H1 (cell line): ENCODE data around the gene RAP2B. TPM values are rescaled to one million over a fixed set of nuclear protein-coding genes. Genes with fewer than 3 reads are reported as not detected.

ENCODE experiments used
- CTCF ChIA-PET: fragments of 300-600 bp; sonication (Branson Sonifier 250); formaldehyde crosslinking; loops from one replicate; lab custom pipeline; 2021; ENCODE audit not compliant: partially characterized antibody; lab: Charles Lee
- POLR2A ChIA-PET: fragments of 300-600 bp; sonication (Branson Sonifier 250); formaldehyde crosslinking; loops from one replicate; lab custom pipeline; 2021; ENCODE audit warnings: inconsistent platforms; ENCODE audit not compliant: partially characterized antibody; lab: Charles Lee
- DNase-seq, 2 experiments: peaks; one replicate each; pipeline versions ENCODE4 v3.0.0 to v3.0.0-alpha.2; 2010 to 2022; ENCODE audit warnings: low spot score in 2 of 2, low read depth in 1 of 2, mixed read lengths in 1 of 2
- FAIRE-seq: peaks from 2 replicates; lab custom pipeline; 2011; peaks lifted over from hg19 to GRCh38; lab: Jason Lieb, UNC
- H2AFZ ChIP-seq: 2 replicates; pipeline ENCODE4 v1.8.1; 2012; ENCODE audit warnings: low read length, inconsistent platforms
- H2AK5ac ChIP-seq: 2 replicates; pipeline ENCODE4 v1.6.1; 2013; ENCODE audit warnings: low read depth, low read length
- H2BK120ac ChIP-seq: replicated peaks from 2 replicates; pipeline ENCODE3; 2013; ENCODE audit warnings: low read depth, low read length, inconsistent platforms
- H2BK12ac ChIP-seq: 2 replicates; pipeline ENCODE4 v1.6.1; 2013; ENCODE audit warnings: low read depth, low read length
- H2BK15ac ChIP-seq: 2 replicates; pipeline ENCODE4 v1.6.1; 2013; ENCODE audit warnings: low read length
- H2BK20ac ChIP-seq: 2 replicates; pipeline ENCODE4 v1.6.1; 2013; ENCODE audit warnings: low read length
- H2BK5ac ChIP-seq: 2 replicates; pipeline ENCODE4 v1.6.1; 2013; ENCODE audit warnings: low read depth, low read length
- H3K14ac ChIP-seq: 2 replicates; pipeline ENCODE4 v1.6.1; 2013; ENCODE audit warnings: inconsistent platforms; ENCODE audit not compliant: insufficient read length
- H3K18ac ChIP-seq: 2 replicates; pipeline ENCODE4 v1.6.1; 2013; ENCODE audit warnings: low read length; ENCODE audit errors: extremely low read depth
- H3K23ac ChIP-seq: 2 replicates; pipeline ENCODE4 v1.6.1; 2013; ENCODE audit warnings: inconsistent platforms; ENCODE audit not compliant: insufficient read length
- H3K23me2 ChIP-seq: 2 replicates; pipeline ENCODE4 v1.6.1; 2013; ENCODE audit warnings: low read depth, low read length
- H3K27ac ChIP-seq: 2 replicates; pipeline ENCODE4 v1.6.1; 2011; ENCODE audit warnings: low read depth, low read length, inconsistent platforms
- H3K27me3 ChIP-seq, 4 experiments: replicated peaks in 1 of 4; 1 replicate in 1 of 4; 2 replicates in 3 of 4; pipeline versions ENCODE4 v1.6.1 to v1.8.1; 2011 to 2013; ENCODE audit warnings: low read length in 3 of 4, mild to moderate bottlenecking in 3 of 4, inconsistent platforms in 2 of 4, mixed read lengths in 2 of 4, moderate library complexity in 1 of 4; ENCODE audit not compliant: control insufficient read depth in 3 of 4, insufficient read depth in 3 of 4; ENCODE audit errors: extremely low read depth in 1 of 4
- H3K36me3 ChIP-seq, 4 experiments: 2 replicates each; pipeline versions ENCODE4 v1.6.1 to v1.8.1; 2011 to 2013; ENCODE audit warnings: mild to moderate bottlenecking in 4 of 4, low read length in 3 of 4, moderate library complexity in 2 of 4, control low read depth in 1 of 4, inconsistent platforms in 1 of 4; ENCODE audit not compliant: insufficient read depth in 4 of 4, control insufficient read depth in 2 of 4
- H3K4ac ChIP-seq: replicated peaks from 2 replicates; pipeline ENCODE3; 2013; ENCODE audit warnings: low read length, low read depth, mixed read lengths, inconsistent platforms; ENCODE audit not compliant: insufficient read length
- H3K4me1 ChIP-seq, 4 experiments: replicated peaks in 1 of 4; 1 replicate in 1 of 4; 2 replicates in 3 of 4; pipeline versions ENCODE4 v1.6.1 to v1.8.1; 2011 to 2013; ENCODE audit warnings: low read length in 3 of 4, inconsistent platforms in 2 of 4, mixed read lengths in 1 of 4; ENCODE audit not compliant: insufficient read depth in 4 of 4, control insufficient read depth in 3 of 4
- H3K4me2 ChIP-seq, 2 experiments: 2 replicates each; pipeline versions ENCODE4 v1.6.1 to v1.8.1; 2011 to 2013; ENCODE audit warnings: low read depth in 2 of 2, low read length in 2 of 2, control low read depth in 1 of 2, inconsistent platforms in 1 of 2, mild to moderate bottlenecking in 1 of 2; ENCODE audit not compliant: insufficient read depth in 1 of 2
- H3K4me3 ChIP-seq, 4 experiments: fragments of 200-600, 300-600 bp in 1 of 4; sonication (generic), shearing (Covaris generic), sonication (Bioruptor Twin) in 1 of 4; 2 replicates each; pipeline versions ENCODE4 v1.5.1 to v1.8.1; 2011 to 2016; ENCODE audit warnings: low read length in 4 of 4, low read depth in 3 of 4, control low read depth in 2 of 4, inconsistent platforms in 2 of 4, mild to moderate bottlenecking in 2 of 4, mixed read lengths in 1 of 4, moderate library complexity in 1 of 4; ENCODE audit not compliant: insufficient read depth in 2 of 4; ENCODE audit errors: extremely low read depth in 1 of 4
- H3K56ac ChIP-seq: replicated peaks from 2 replicates; pipeline ENCODE3; 2013; ENCODE audit warnings: low read depth, mild to moderate bottlenecking, mixed read lengths, low read length, inconsistent platforms; ENCODE audit not compliant: insufficient read length
- H3K79me1 ChIP-seq: 2 replicates; pipeline ENCODE4 v1.6.1; 2013; ENCODE audit warnings: low read depth, low read length, control low read depth
- H3K79me2 ChIP-seq, 2 experiments: 2 replicates each; pipeline versions ENCODE4 v1.6.1 to v1.8.1; 2012 to 2013; ENCODE audit warnings: low read length in 2 of 2, mild to moderate bottlenecking in 2 of 2, inconsistent platforms in 1 of 2; ENCODE audit not compliant: insufficient read depth in 2 of 2, control insufficient read depth in 1 of 2
- H3K9ac ChIP-seq, 4 experiments: replicated peaks in 1 of 4; 1 replicate in 1 of 4; 2 replicates in 3 of 4; pipeline versions ENCODE4 v1.6.1 to v1.8.1; 2011 to 2013; ENCODE audit warnings: low read depth in 3 of 4, low read length in 3 of 4, control low read depth in 2 of 4, mild to moderate bottlenecking in 2 of 4, moderate library complexity in 2 of 4, inconsistent platforms in 1 of 4; ENCODE audit errors: extremely low read depth in 1 of 4
- H3K9me3 ChIP-seq, 2 experiments: 2 replicates each; pipeline versions ENCODE4 v1.6.1 to v1.8.1; 2012 to 2013; ENCODE audit warnings: mild to moderate bottlenecking in 2 of 2, moderate library complexity in 2 of 2, control low read depth in 1 of 2, inconsistent platforms in 1 of 2, low read depth in 1 of 2, low read length in 1 of 2, mixed read lengths in 1 of 2; ENCODE audit not compliant: insufficient read depth in 2 of 2
- H4K20me1 ChIP-seq, 2 experiments: replicated peaks in 1 of 2; 2 replicates each; pipeline versions ENCODE3 to v1.8.1; 2011 to 2013; ENCODE audit warnings: inconsistent platforms in 2 of 2, low read length in 2 of 2, mild to moderate bottlenecking in 1 of 2; ENCODE audit not compliant: insufficient read depth in 2 of 2, control insufficient read depth in 1 of 2
- H4K5ac ChIP-seq: 2 replicates; pipeline ENCODE4 v1.6.1; 2013; ENCODE audit warnings: low read length, low read depth, mixed read lengths, inconsistent platforms; ENCODE audit not compliant: insufficient read length
- H4K8ac ChIP-seq: 2 replicates; pipeline ENCODE4 v1.8.0; 2013; ENCODE audit warnings: mild to moderate bottlenecking, moderate library complexity, low read length, inconsistent platforms; ENCODE audit not compliant: insufficient read depth; ENCODE audit errors: extremely low read depth
- H4K91ac ChIP-seq: replicated peaks from 2 replicates; pipeline ENCODE3; 2013; ENCODE audit warnings: low read length, mixed read lengths, inconsistent platforms; ENCODE audit not compliant: insufficient read length
- CHD1 ChIP-seq: IDR thresholded peaks from 2 replicates; pipeline ENCODE4 v1.6.1; 2012; ENCODE audit warnings: low read depth, low read length, improper control_type of control experiment
- CHD2 ChIP-seq: IDR thresholded peaks from 2 replicates; pipeline ENCODE4 v1.6.1; 2012; ENCODE audit warnings: low read length, improper control_type of control experiment
- MAX ChIP-seq: IDR thresholded peaks from 2 replicates; pipeline ENCODE4 v1.6.1; 2012; ENCODE audit warnings: inconsistent platforms
- RAD21 ChIP-seq, 2 experiments: IDR thresholded peaks in 1 of 2; conservative IDR thresholded peaks in 1 of 2; 2 replicates each; pipeline ENCODE4 v1.6.1; 2011; ENCODE audit warnings: low read depth in 2 of 2, low read length in 2 of 2, improper control_type of control experiment in 1 of 2, inconsistent platforms in 1 of 2, mild to moderate bottlenecking in 1 of 2, moderate library complexity in 1 of 2
- RNF2 ChIP-seq: fragments of 200-900, 300-1000 bp; sonication (generic); IDR thresholded peaks from 2 replicates; pipeline ENCODE4 v1.7.1; 2016; ENCODE audit warnings: borderline replicate concordance, low read depth, mild to moderate bottlenecking, antibody characterized with exemption, low read length; ENCODE audit not compliant: poor library complexity, severe bottlenecking; ENCODE audit errors: missing control alignments
- TEAD4 ChIP-seq: IDR thresholded peaks from 2 replicates; pipeline ENCODE4 v1.6.1; 2012; ENCODE audit warnings: low read depth, low read length, inconsistent platforms, mixed read lengths
- WGBS, 2 experiments: shearing (Covaris generic) in 1 of 2; methylation state at CpG; one replicate each; pipeline versions ENCODE4 v1.1.6 to v1.1.7; 2013 to 2015; ENCODE audit warnings: low lambda C conversion rate in 2 of 2, mixed read lengths in 2 of 2, inconsistent platforms in 1 of 2, low coverage in 1 of 2, missing lambda C conversion rate in 1 of 2; ENCODE audit not compliant: insufficient replicate concordance in 2 of 2, insufficient coverage in 1 of 2, insufficient read length in 1 of 2; ENCODE audit errors: extremely low coverage in 1 of 2, missing lambda C conversion rate in 1 of 2; 5-methylcytosine and 5-hydroxymethylcytosine counted together
- polyA plus RNA-seq, 7 experiments: library from polyadenylated mRNA; depleted of rRNA in 3 of 7; stranded (reverse) in 5 of 7; unstranded in 2 of 7; fragments of >200 nt in 5 of 7; fragments of 200-250 nt in 2 of 7; gene quantifications; 1 replicate in 5 of 7; 2 replicates in 1 of 7; 4 replicates in 1 of 7; pipeline versions ENCODE4 v1.2.1 to v1.2.3, GENCODE V29; 2011 to 2013; ENCODE audit warnings: missing spikeins in 2 of 7, mixed read lengths in 2 of 7
- total RNA-seq: library from RNA; stranded (reverse); fragmentation: NEBNext Ultra II Directional; extraction: Animal tissue kit (Norgen Biotek cat#: 25700); gene quantifications from 2 replicates; pipeline ENCODE4 v1.2.1, GENCODE V29; 2021

The RAP2B gene
- total and polyA plus RNA-seq, 2 of the 8 experiments (the other 6 are each of a cell fraction or from before 2014, with no cell fraction given), result 7.5 to 20.3 TPM

GRCh38 chr3:153129866-153130265 lies 32.2 kb upstream of the RAP2B start:
- no peak overlapping the region for H3K4me3 ChIP-seq
- H2BK20ac ChIP-seq, result no peak overlapping the region
- ChIA-PET CTCF (interaction anchor here (1.4 kb wide), 1 partner anchor 11 kb away, joined by 4 read pairs; no protein-coding TSS in a partner anchor), POLR2A (no interaction called here)
- no peak overlapping the region for H3K4ac ChIP-seq
- H3K9me3 ChIP-seq, result no peaks in the 10 kb centered on the region
- no peak overlapping the region for H3K9ac ChIP-seq
- no peak overlapping the region for H2BK15ac ChIP-seq
- no peak overlapping the region for H3K4me2 ChIP-seq
- H3K56ac ChIP-seq, result no peak overlapping the region
- no peak overlapping the region for H3K23ac ChIP-seq
- H2BK12ac ChIP-seq, result no peak overlapping the region
- FAIRE-seq, result no peak
- no peaks in the 10 kb centered on the region for H3K27me3 ChIP-seq
- no peak for DNase-seq
- H3K79me2 ChIP-seq, result no peaks in the 10 kb centered on the region
- no peaks in the 10 kb centered on the region for H3K79me1 ChIP-seq
- no peak overlapping the region for H4K8ac ChIP-seq
- H2AFZ ChIP-seq, result no peak overlapping the region
- no peak overlapping the region for H2BK5ac ChIP-seq
- H4K5ac ChIP-seq, result no peak overlapping the region
- H3K4me1 ChIP-seq, result no peaks in the 10 kb centered on the region
- H2BK120ac ChIP-seq, result no peak overlapping the region
- no peak for TF ChIP-seq MAX
- TF ChIP-seq CHD1, result no peak
- TF ChIP-seq RAD21 (IDR thresholded peaks at IDR 0.05 in 1 of 2, conservative IDR thresholded peaks at IDR 0.05 in 1 of 2; ENCODE audit: low read depth in 2 of 2, low read length in 2 of 2), result no peak
- no peak for TF ChIP-seq RNF2
- no peak for TF ChIP-seq CHD2
- TF ChIP-seq TEAD4, result no peak
- H4K91ac ChIP-seq, result no peak overlapping the region
- H3K23me2 ChIP-seq, result no peaks in the 10 kb centered on the region
- WGBS, 2 experiments, result 98% methylated on average over 3 of the region's 3 CpGs; no CpG with 5 or more reads in 1 of the 2 experiments
- H3K36me3 ChIP-seq, result no peaks in the 10 kb centered on the region
- H3K27ac ChIP-seq, result no peak overlapping the region
- no peak overlapping the region for H2AK5ac ChIP-seq
- H3K14ac ChIP-seq, result no peak overlapping the region
- no peaks in the 10 kb centered on the region for H4K20me1 ChIP-seq
- no peak overlapping the region for H3K18ac ChIP-seq
